Spleen (tissue), 11 donors: ENCODE measurements around the gene RBMS1. TPM values are rescaled to one million over a fixed set of nuclear protein-coding genes. Genes with fewer than 3 reads are reported as not detected.

ENCODE experiments used
- DNase-seq: peaks from one replicate; pipeline ENCODE4 v3.0.0-alpha.2; 2020
- H3K27ac ChIP-seq, 8 donors: fragments of 200-600 bp; sonication (generic) in 7 of 8; 1 replicate in 4 of 8; 2 replicates in 4 of 8; pipeline versions ENCODE4 v1.5.0 to v1.8.0; 2016 to 2021; ENCODE audit warnings: inconsistent platforms in 4 of 8, mild to moderate bottlenecking in 4 of 8, moderate library complexity in 1 of 8
- H3K27me3 ChIP-seq, 7 donors: fragments of 200-600 bp; sonication (generic) in 6 of 7; replicated peaks in 1 of 7; 1 replicate in 4 of 7; 2 replicates in 3 of 7; pipeline versions ENCODE4 v1.5.0 to v1.8.0; 2016 to 2021; ENCODE audit warnings: inconsistent platforms in 3 of 7, mild to moderate bottlenecking in 1 of 7
- H3K36me3 ChIP-seq, 6 donors: fragments of 200-600 bp; sonication (generic) in 5 of 6; 1 replicate in 4 of 6; 2 replicates in 2 of 6; pipeline versions ENCODE4 v1.5.0 to v1.8.0; 2016 to 2021; ENCODE audit warnings: inconsistent platforms in 2 of 6
- H3K4me1 ChIP-seq, 6 donors: fragments of 200-600 bp; sonication (generic) in 5 of 6; 1 replicate in 3 of 6; 2 replicates in 3 of 6; pipeline versions ENCODE4 v1.5.0 to v1.8.0; 2016 to 2021; ENCODE audit warnings: inconsistent platforms in 3 of 6
- H3K4me3 ChIP-seq, 8 donors: fragments of 200-600 bp; sonication (generic) in 7 of 8; 1 replicate in 4 of 8; 2 replicates in 4 of 8; pipeline versions ENCODE4 v1.5.0 to v1.8.0; 2016 to 2021; ENCODE audit warnings: inconsistent platforms in 4 of 8, mild to moderate bottlenecking in 4 of 8, moderate library complexity in 2 of 8
- H3K9me3 ChIP-seq, 8 donors: fragments of 200-600 bp; sonication (generic) in 7 of 8; 1 replicate in 4 of 8; 2 replicates in 4 of 8; pipeline versions ENCODE4 v1.5.0 to v1.8.0; 2016 to 2021; ENCODE audit warnings: inconsistent platforms in 4 of 8
- CTCF ChIP-seq, 11 experiments: fragments of 200-600 bp in 7 of 11; fragments of 450-650 bp in 4 of 11; sonication (generic) in 4 of 11; IDR thresholded peaks in 8 of 11; conservative IDR thresholded peaks in 3 of 11; 1 replicate in 7 of 11; 2 replicates in 4 of 11; pipeline versions ENCODE4 v1.4.0 to v1.8.0; 2016 to 2021; ENCODE audit warnings: antibody characterized with exemption in 11 of 11, inconsistent platforms in 4 of 11, mild to moderate bottlenecking in 1 of 11
- POLR2A ChIP-seq, 3 donors: fragments of 450-650 bp; IDR thresholded peaks; one replicate each; pipeline ENCODE4 v1.5.1; 2017; ENCODE audit warnings: antibody characterized with exemption in 3 of 3, mild to moderate bottlenecking in 1 of 3
- POLR2AphosphoS5 ChIP-seq, 3 donors: sonication (generic); formaldehyde crosslinking; IDR thresholded peaks; one replicate each; pipeline ENCODE4 v1.5.1; 2017; ENCODE audit warnings: antibody characterized with exemption in 3 of 3
- WGBS, 5 donors: extraction: QIAGEN DNeasy Blood & Tissue Kit in 3 of 5; methylation state at CpG; one replicate each; pipeline versions ENCODE4 v1.1.5 to v1.1.7; 2013 to 2018; 5-methylcytosine and 5-hydroxymethylcytosine counted together
- intact Hi-C: fragments of 100-400 bp; cut with DNase I; formaldehyde crosslinking; loops from one replicate; pipeline ENCODE4 v1.15.0; 2023; ENCODE audit warnings: low total_unique reads
- polyA plus RNA-seq, 3 donors: library from polyadenylated mRNA; stranded (reverse); fragments of 200-250 nt; gene quantifications; one replicate each; pipeline ENCODE4 v1.2.1, GENCODE V29; 2013
- total RNA-seq, 7 donors: library from RNA; depleted of rRNA in 3 of 7; stranded (reverse); fragments of >200 nt in 3 of 7; fragmentation: NEBNext Ultra II Directional in 4 of 7; extraction: Animal tissue kit (Norgen Biotek cat#: 25700) in 4 of 7; gene quantifications; one replicate each; pipeline versions ENCODE4 v1.1.0 to v1.2.1, GENCODE V29; 2016 to 2021
- donor health status: healthy with polysubstance abuse.
- donor health status: DM: no; HTN: no; CAD: no; lungs with moderate emphysema.
- donor health status: DM: no; HTN: no; CAD: no.
- donor health status: Bipolar disorder and iron deficiency.
- donor health status: healthy.
- donor health status: DM: no; HTN: no; CAD: no.
- donor health status: DM: yes; HTN: yes; CAD: no.

The RBMS1 gene
- total and polyA plus RNA-seq, 10 donors: 18.8 to 151 (median 118) TPM

GRCh38 chr2:160332318-160332717 is 161.3 kb downstream of the RBMS1 start:
- no peak overlapping the region for H3K4me3 ChIP-seq
- 20 to 25% (median 21%) methylated on average over 2 of the region's 2 CpGs for WGBS, 5 donors
- peaks cover 39 to 98% (median 86%) of the 10 kb centered on the region in 6 donors for H3K4me1 ChIP-seq

GRCh38 chr2:160331258-160332025 is 162.2 kb downstream of the RBMS1 start:
- Histone ChIP-seq H3K4me1 (peaks cover 44 to 99% (median 88%) of the 10 kb centered on the region in 6 donors), H3K27ac (peak overlapping the region in 5 of 8 donors; percentile 6 to 61 (median 50))
- intact Hi-C loops: no loop called here

More at GRCh38 chr2:160332318-160332717, 161.3 kb downstream of the RBMS1 start:
- peaks cover 0 to 10% (median 0%) of the 10 kb centered on the region in 6 donors for H3K36me3 ChIP-seq
- H3K27me3 ChIP-seq: no peaks in the 10 kb centered on the region
- peak overlapping the region in 4 of 8 donors; percentile 45 to 61 (median 54) for H3K27ac ChIP-seq
- no peaks in the 10 kb centered on the region for H3K9me3 ChIP-seq
- intact Hi-C loops: no loop called here
- TF ChIP-seq POLR2AphosphoS5 (IDR thresholded peaks at IDR 0.05): peak in 1 of 3 donors; percentile 89
- no peak for TF ChIP-seq POLR2A (IDR thresholded peaks at IDR 0.05)
- peak in 1 of 11 experiments; percentile 57 for TF ChIP-seq CTCF (IDR thresholded peaks at IDR 0.05 in 8 of 11, conservative IDR thresholded peaks at IDR 0.05 in 3 of 11)
- DNase-seq: no peak

GRCh38 chr2:160328811-160329527 is 164.6 kb downstream of the RBMS1 start:
- no peak for TF ChIP-seq POLR2A (IDR thresholded peaks at IDR 0.05)
- no peak for TF ChIP-seq CTCF (IDR thresholded peaks at IDR 0.05 in 8 of 11, conservative IDR thresholded peaks at IDR 0.05 in 3 of 11)
- no peak for TF ChIP-seq POLR2AphosphoS5 (IDR thresholded peaks at IDR 0.05)
- 64 to 81% (median 73%) methylated on average over 9 of the region's 9 CpGs for WGBS, 5 donors
- peak overlapping the region in 3 of 8 donors; percentile 0 to 28 (median 24) for H3K27ac ChIP-seq

More at GRCh38 chr2:160331258-160332025, 162.2 kb downstream of the RBMS1 start:
- DNase-seq: no peak
- Histone ChIP-seq H3K4me3 (no peak overlapping the region), H3K27me3 (no peaks in the 10 kb centered on the region), H3K9me3 (no peaks in the 10 kb centered on the region), H3K36me3 (peaks cover 0 to 10% (median 0%) of the 10 kb centered on the region in 6 donors)
- 62 to 67% (median 64%) methylated on average over 6 of the region's 6 CpGs for WGBS, 5 donors
- TF ChIP-seq POLR2AphosphoS5 (IDR thresholded peaks at IDR 0.05) (no peak), POLR2A (IDR thresholded peaks at IDR 0.05) (no peak), CTCF (IDR thresholded peaks at IDR 0.05 in 8 of 11, conservative IDR thresholded peaks at IDR 0.05 in 3 of 11) (no peak)

More at GRCh38 chr2:160328811-160329527, 164.6 kb downstream of the RBMS1 start:
- Histone ChIP-seq H3K4me1 (peaks cover 44 to 100% (median 87%) of the 10 kb centered on the region in 6 donors), H3K27me3 (no peaks in the 10 kb centered on the region), H3K36me3 (peaks cover 0 to 10% (median 0%) of the 10 kb centered on the region in 6 donors), H3K4me3 (no peak overlapping the region), H3K9me3 (no peaks in the 10 kb centered on the region)
- no peak for DNase-seq
- intact Hi-C loops: loop anchor here (10.0 kb wide), 1 partner anchor 666 kb away; no protein-coding TSS in a partner anchor
